DOHH2 (cell line): ENCODE results near the gene TAS1R2.

ENCODE experiments used
- CTCF ChIP-seq: fragments of 200-600 bp; sonication (generic); IDR thresholded peaks from one replicate; pipeline ENCODE4 v1.5.1; 2014; ENCODE audit warnings: antibody characterized with exemption, mild to moderate bottlenecking, low read depth, low read length; ENCODE audit not compliant: poor library complexity, severe bottlenecking
- EZH2phosphoT487 ChIP-seq: fragments of 200-600 bp; sonication (generic); IDR thresholded peaks from 2 replicates; pipeline ENCODE4 v1.6.1; 2017; ENCODE audit warnings: borderline replicate concordance, mild to moderate bottlenecking, antibody characterized with exemption, low read length, moderate library complexity, mixed read lengths

DNA sequence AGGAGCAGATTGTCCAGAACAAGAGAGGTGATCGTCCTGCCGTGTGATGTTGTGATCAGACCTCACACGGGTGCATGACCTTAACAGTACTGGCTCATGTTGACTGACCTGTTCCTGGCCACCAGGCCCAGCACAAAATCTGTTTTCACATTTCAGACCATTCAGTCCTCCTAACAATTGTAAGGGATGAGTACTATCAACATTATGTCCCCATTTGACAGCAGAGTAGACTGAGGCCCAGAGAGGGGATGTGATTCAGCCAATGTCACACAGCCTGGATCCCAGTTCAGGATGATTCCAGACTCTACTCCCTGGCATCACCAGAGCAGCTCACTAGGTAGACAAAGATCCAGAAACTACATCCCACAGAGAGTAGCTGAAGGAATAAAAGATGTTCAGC is 7.4 kb upstream of the TAS1R2 start:
- TF ChIP-seq CTCF (no peak), EZH2phosphoT487 (no peak)
